A549 (cell line): ENCODE data around the gene POLR3C.

Source experiments
- BCL3 ChIP-seq: fragments of >200 bp; sonication (Bioruptor Twin); formaldehyde crosslinking; IDR thresholded peaks from 3 replicates; pipeline ENCODE4 v1.6.1; 2016
- CTCF ChIP-seq: fragments of >200 bp; sonication (Bioruptor Twin); formaldehyde crosslinking; IDR thresholded peaks from 3 replicates; pipeline ENCODE4 v1.5.1; 2016
- EP300 ChIP-seq, 2 experiments: fragments of >200 bp; sonication (Bioruptor Twin); formaldehyde crosslinking; IDR thresholded peaks; 2 replicates in 1 of 2; 3 replicates in 1 of 2; pipeline ENCODE4 v1.6.1; 2016 to 2017
- HMGXB4 ChIP-seq: fragments of 250-450 bp; sonication (Bioruptor Pico); IDR thresholded peaks from 2 replicates; pipeline ENCODE4 v1.5.0; 2021; ENCODE audit warnings: mild to moderate bottlenecking, moderate library complexity, borderline replicate concordance
- NR3C1 ChIP-seq: fragments of >200 bp; sonication (Bioruptor Twin); formaldehyde crosslinking; IDR thresholded peaks from 3 replicates; pipeline ENCODE4 v1.6.1; 2017
- POLR2A ChIP-seq: IDR thresholded peaks from 2 replicates; pipeline ENCODE4 v1.6.1; 2012; ENCODE audit warnings: mild to moderate bottlenecking, low read length
- RARB ChIP-seq: fragments of 250-450 bp; sonication (Bioruptor Pico); IDR thresholded peaks from 2 replicates; pipeline ENCODE4 v1.8.0; 2021; ENCODE audit warnings: mild to moderate bottlenecking, moderate library complexity
- REST ChIP-seq: fragments of 200-600 bp; sonication (generic); IDR thresholded peaks from 2 replicates; pipeline ENCODE4 v1.6.1; 2016; ENCODE audit warnings: antibody characterized with exemption, mild to moderate bottlenecking, moderate library complexity
- TP53 ChIP-seq: fragments of 250-450 bp; sonication (Bioruptor Pico); IDR thresholded peaks from 2 replicates; pipeline ENCODE4 v1.5.0; 2021; ENCODE audit warnings: mild to moderate bottlenecking, moderate library complexity
- USF2 ChIP-seq: fragments of 450-650 bp; IDR thresholded peaks from 2 replicates; pipeline ENCODE4 v1.6.1; 2014; ENCODE audit warnings: antibody characterized with exemption
- ZFP36 ChIP-seq: fragments of 450-650 bp; IDR thresholded peaks from 2 replicates; pipeline ENCODE4 v1.6.1; 2014; ENCODE audit warnings: borderline replicate concordance; ENCODE audit not compliant: partially characterized antibody

- TF ChIP-seq CTCF (no peak), EP300 (IDR thresholded peaks at IDR 0.05) (no peak), NR3C1 (no peak), USF2 (no peak), POLR2A (no peak), TP53 (CRISPR knock-in tag) (no peak), HMGXB4 (CRISPR knock-in tag) (no peak), REST (no peak), ZFP36 (no peak), BCL3 (no peak), RARB (CRISPR knock-in tag) (no peak)
Observed at GRCh38 chr1:145784409-145784808, 39.6 kb upstream of the POLR3C start.
